Neural cell (in vitro differentiated cells): ENCODE measurements around the gene BTNL2. TPM values are rescaled to one million over a fixed set of nuclear protein-coding genes. Genes with fewer than 3 reads are reported as not detected.

Source experiments
- H2AFZ ChIP-seq: fragments of 200-600, 300-800 bp; sonication (generic), shearing (Covaris generic); 2 replicates; pipeline ENCODE4 v1.6.0; 2014; ENCODE audit warnings: low read depth, mild to moderate bottlenecking, antibody characterized with exemption, low read length, moderate library complexity
- H3F3A ChIP-seq: fragments of 200-600 bp; shearing (Covaris generic); 2 replicates; pipeline ENCODE4 v1.6.1; 2016; ENCODE audit warnings: mild to moderate bottlenecking, moderate library complexity, mixed read lengths, antibody characterized with exemption, low read length; ENCODE audit not compliant: insufficient read depth, poor library complexity, severe bottlenecking
- H3K27ac ChIP-seq: fragments of 200-600, 300-800 bp; sonication (generic), shearing (Covaris generic); 2 replicates; pipeline ENCODE4 v1.5.1; 2014; ENCODE audit warnings: mild to moderate bottlenecking, low read length, moderate library complexity
- H3K27me3 ChIP-seq: fragments of 300-800, 200-600 bp; sonication (generic), shearing (Covaris generic); 2 replicates; pipeline ENCODE4 v1.6.0; 2014; ENCODE audit warnings: mild to moderate bottlenecking, low read depth, low read length, moderate library complexity; ENCODE audit not compliant: insufficient read depth
- H3K36me3 ChIP-seq: fragments of 300-800, 200-600 bp; sonication (generic), shearing (Covaris generic); 2 replicates; pipeline ENCODE4 v1.5.1; 2014; ENCODE audit warnings: mild to moderate bottlenecking, antibody characterized with exemption, low read length, moderate library complexity; ENCODE audit not compliant: insufficient read depth
- H3K4me2 ChIP-seq: fragments of 300-800, 200-600 bp; sonication (generic), shearing (Covaris generic); 2 replicates; pipeline ENCODE4 v1.6.0; 2014; ENCODE audit warnings: mild to moderate bottlenecking, low read length
- H3K4me3 ChIP-seq: fragments of 300-800, 200-600 bp; sonication (generic), shearing (Covaris generic); 2 replicates; pipeline ENCODE4 v1.5.1; 2014; ENCODE audit warnings: mild to moderate bottlenecking, low read length, moderate library complexity
- H3K79me2 ChIP-seq: fragments of 200-600 bp; shearing (Covaris generic); replicated peaks from 2 replicates; pipeline ENCODE4 v1.6.0; 2014; ENCODE audit warnings: mild to moderate bottlenecking, low read length, moderate library complexity; ENCODE audit not compliant: insufficient read depth
- H3K9ac ChIP-seq: fragments of 300-800, 200-600 bp; sonication (generic), shearing (Covaris generic); 2 replicates; pipeline ENCODE4 v1.6.1; 2016; ENCODE audit warnings: mild to moderate bottlenecking, low read length, mixed read lengths
- H3K9me2 ChIP-seq: fragments of 200-600 bp; shearing (Covaris generic); 2 replicates; pipeline ENCODE4 v1.6.1; 2016; ENCODE audit warnings: mild to moderate bottlenecking, low read length, mixed read lengths; ENCODE audit not compliant: insufficient read depth
- H3K9me3 ChIP-seq: fragments of 200-600, 300-800 bp; sonication (generic), shearing (Covaris generic); 2 replicates; pipeline ENCODE4 v1.6.1; 2016; ENCODE audit warnings: mild to moderate bottlenecking, mixed run types, low read length, moderate library complexity, mixed read lengths
- H4K20me1 ChIP-seq: fragments of 200-600 bp; shearing (Covaris generic); 2 replicates; pipeline ENCODE4 v1.6.1; 2016; ENCODE audit warnings: mild to moderate bottlenecking, mixed run types; ENCODE audit not compliant: insufficient read depth
- EP300 ChIP-seq: fragments of 450-650 bp; conservative IDR thresholded peaks from 2 replicates; pipeline ENCODE4 v1.6.1; 2014; ENCODE audit warnings: antibody characterized with exemption, mild to moderate bottlenecking, moderate library complexity; ENCODE audit not compliant: poor library complexity, severe bottlenecking
- EZH2 ChIP-seq: fragments of 200-600, 300-800 bp; shearing (Covaris generic), sonication (generic); IDR thresholded peaks from 2 replicates; pipeline ENCODE4 v1.6.1; 2014; ENCODE audit warnings: antibody characterized with exemption, low read length, borderline replicate concordance, mild to moderate bottlenecking; ENCODE audit not compliant: insufficient read depth, poor library complexity, severe bottlenecking
- MXI1 ChIP-seq: fragments of 450-650 bp; conservative IDR thresholded peaks from 2 replicates; pipeline ENCODE4 v1.6.1; 2014; ENCODE audit warnings: antibody characterized with exemption, mild to moderate bottlenecking; ENCODE audit not compliant: poor library complexity, severe bottlenecking
- POLR2AphosphoS5 ChIP-seq: IDR thresholded peaks from 2 replicates; pipeline ENCODE4 v1.6.1; 2012
- RAD21 ChIP-seq: fragments of 450-650 bp; conservative IDR thresholded peaks from 2 replicates; pipeline ENCODE4 v1.6.1; 2014; ENCODE audit warnings: antibody characterized with exemption, mild to moderate bottlenecking, moderate library complexity
- SMC3 ChIP-seq: fragments of 450-650 bp; conservative IDR thresholded peaks from 2 replicates; pipeline ENCODE4 v1.6.1; 2014; ENCODE audit warnings: antibody characterized with exemption, mild to moderate bottlenecking, moderate library complexity; ENCODE audit not compliant: poor library complexity
- TAF1 ChIP-seq: IDR thresholded peaks from 2 replicates; pipeline ENCODE4 v1.6.1; 2012; ENCODE audit warnings: low read depth
- polyA plus RNA-seq: library from polyadenylated mRNA; depleted of rRNA; stranded (reverse); fragments of >200 nt; gene quantifications from 2 replicates; pipeline ENCODE4 v1.2.3, GENCODE V29; 2014
- TF ChIP-seq, protein P1 (sequence below): IDR thresholded peaks from 2 replicates; pipeline ENCODE4 v1.6.1; 2012; ENCODE audit warnings: borderline replicate concordance
- TF ChIP-seq, protein P2 (sequence below): fragments of 450-650 bp; IDR thresholded peaks from 2 replicates; pipeline ENCODE4 v1.5.1; 2014; ENCODE audit warnings: antibody characterized with exemption, mild to moderate bottlenecking, moderate library complexity; ENCODE audit not compliant: poor library complexity, severe bottlenecking

BTNL2 gene
- polyA plus RNA-seq, 1 donor from 2014 or later = not detected

DNA sequence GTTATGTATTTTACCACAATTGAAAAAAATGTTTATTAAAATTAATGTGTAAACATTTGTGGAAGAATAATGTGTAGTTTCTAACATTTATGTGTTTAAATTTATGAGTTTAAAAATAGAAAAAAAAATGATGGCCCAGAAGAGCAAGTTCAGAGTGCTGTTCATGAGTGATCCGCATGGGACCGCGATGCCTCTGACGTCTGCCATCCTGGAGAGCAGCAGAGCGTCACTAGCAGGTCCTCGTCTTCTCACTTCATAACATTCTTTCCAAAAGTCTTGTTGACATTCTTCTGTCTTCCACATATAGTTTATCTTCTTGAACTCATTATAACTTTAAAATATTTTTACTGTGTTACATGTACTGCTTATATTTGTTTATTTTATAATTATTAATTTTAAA, 15.5 kb downstream of the BTNL2 start:
- Histone ChIP-seq H3K27me3 (no peaks in the 10 kb centered on the region), H3K79me2 (no peaks in the 10 kb centered on the region), H3K4me2 (no peak overlapping the region), H3F3A (no peaks in the 10 kb centered on the region), H3K9me3 (no peaks in the 10 kb centered on the region), H3K27ac (no peak overlapping the region), H3K9ac (no peak overlapping the region), H2AFZ (no peak overlapping the region), H3K4me3 (no peak overlapping the region), H4K20me1 (no peaks in the 10 kb centered on the region), H3K9me2 (no peaks in the 10 kb centered on the region), H3K36me3 (no peaks in the 10 kb centered on the region)
- no peak for TF ChIP-seq SMC3
- no peak for TF ChIP-seq TAF1
- TF ChIP-seq EP300 = no peak
- TF ChIP-seq, protein P1, sequence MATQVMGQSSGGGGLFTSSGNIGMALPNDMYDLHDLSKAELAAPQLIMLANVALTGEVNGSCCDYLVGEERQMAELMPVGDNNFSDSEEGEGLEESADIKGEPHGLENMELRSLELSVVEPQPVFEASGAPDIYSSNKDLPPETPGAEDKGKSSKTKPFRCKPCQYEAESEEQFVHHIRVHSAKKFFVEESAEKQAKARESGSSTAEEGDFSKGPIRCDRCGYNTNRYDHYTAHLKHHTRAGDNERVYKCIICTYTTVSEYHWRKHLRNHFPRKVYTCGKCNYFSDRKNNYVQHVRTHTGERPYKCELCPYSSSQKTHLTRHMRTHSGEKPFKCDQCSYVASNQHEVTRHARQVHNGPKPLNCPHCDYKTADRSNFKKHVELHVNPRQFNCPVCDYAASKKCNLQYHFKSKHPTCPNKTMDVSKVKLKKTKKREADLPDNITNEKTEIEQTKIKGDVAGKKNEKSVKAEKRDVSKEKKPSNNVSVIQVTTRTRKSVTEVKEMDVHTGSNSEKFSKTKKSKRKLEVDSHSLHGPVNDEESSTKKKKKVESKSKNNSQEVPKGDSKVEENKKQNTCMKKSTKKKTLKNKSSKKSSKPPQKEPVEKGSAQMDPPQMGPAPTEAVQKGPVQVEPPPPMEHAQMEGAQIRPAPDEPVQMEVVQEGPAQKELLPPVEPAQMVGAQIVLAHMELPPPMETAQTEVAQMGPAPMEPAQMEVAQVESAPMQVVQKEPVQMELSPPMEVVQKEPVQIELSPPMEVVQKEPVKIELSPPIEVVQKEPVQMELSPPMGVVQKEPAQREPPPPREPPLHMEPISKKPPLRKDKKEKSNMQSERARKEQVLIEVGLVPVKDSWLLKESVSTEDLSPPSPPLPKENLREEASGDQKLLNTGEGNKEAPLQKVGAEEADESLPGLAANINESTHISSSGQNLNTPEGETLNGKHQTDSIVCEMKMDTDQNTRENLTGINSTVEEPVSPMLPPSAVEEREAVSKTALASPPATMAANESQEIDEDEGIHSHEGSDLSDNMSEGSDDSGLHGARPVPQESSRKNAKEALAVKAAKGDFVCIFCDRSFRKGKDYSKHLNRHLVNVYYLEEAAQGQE = no peak
- TF ChIP-seq EZH2 = no peak
- TF ChIP-seq, protein P2, sequence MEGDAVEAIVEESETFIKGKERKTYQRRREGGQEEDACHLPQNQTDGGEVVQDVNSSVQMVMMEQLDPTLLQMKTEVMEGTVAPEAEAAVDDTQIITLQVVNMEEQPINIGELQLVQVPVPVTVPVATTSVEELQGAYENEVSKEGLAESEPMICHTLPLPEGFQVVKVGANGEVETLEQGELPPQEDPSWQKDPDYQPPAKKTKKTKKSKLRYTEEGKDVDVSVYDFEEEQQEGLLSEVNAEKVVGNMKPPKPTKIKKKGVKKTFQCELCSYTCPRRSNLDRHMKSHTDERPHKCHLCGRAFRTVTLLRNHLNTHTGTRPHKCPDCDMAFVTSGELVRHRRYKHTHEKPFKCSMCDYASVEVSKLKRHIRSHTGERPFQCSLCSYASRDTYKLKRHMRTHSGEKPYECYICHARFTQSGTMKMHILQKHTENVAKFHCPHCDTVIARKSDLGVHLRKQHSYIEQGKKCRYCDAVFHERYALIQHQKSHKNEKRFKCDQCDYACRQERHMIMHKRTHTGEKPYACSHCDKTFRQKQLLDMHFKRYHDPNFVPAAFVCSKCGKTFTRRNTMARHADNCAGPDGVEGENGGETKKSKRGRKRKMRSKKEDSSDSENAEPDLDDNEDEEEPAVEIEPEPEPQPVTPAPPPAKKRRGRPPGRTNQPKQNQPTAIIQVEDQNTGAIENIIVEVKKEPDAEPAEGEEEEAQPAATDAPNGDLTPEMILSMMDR = no peak
- TF ChIP-seq POLR2AphosphoS5 = no peak
- no peak for TF ChIP-seq RAD21
- no peak for TF ChIP-seq MXI1

DNA sequence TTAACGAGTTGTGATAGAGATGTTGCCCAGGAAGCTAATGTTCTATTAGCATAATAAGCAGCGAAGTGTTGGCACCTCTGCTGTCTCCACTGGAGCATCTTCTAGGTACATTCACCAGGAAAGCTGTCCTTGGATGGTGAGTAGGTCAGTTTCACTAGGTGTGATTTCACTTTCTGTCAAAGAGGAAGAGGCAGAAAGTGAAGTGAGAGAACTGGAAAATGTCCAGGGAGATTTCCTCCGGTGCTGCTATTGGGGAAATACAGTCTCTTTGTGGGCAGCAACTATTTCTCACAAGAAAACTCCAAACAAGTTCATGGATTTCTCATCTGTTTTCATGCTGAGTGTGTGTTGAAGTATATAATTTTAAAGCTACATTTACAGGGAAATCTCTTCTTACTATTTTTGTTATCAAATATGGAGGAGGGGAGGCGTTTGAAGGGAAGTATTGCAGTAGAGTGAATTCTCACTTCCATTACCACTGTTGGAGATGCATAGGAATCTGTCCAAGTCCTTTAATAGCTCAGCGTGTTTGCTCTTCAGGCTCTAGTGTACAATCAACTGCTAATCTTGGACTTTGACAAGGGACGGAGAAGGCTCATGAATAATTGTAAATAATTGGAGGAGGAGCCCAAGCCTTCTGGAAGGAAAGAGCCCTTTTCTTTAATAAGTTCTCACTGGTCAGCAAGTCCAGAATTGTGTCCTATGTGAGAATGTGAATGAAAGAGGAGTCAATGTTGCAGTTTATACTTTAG, 19.2 kb downstream of the BTNL2 start:
- no peak for TF ChIP-seq TAF1
- TF ChIP-seq, protein P1 = no peak
- Histone ChIP-seq H3K36me3 (no peaks in the 10 kb centered on the region), H3K4me2 (no peak overlapping the region), H3K79me2 (no peaks in the 10 kb centered on the region), H3K27me3 (no peaks in the 10 kb centered on the region), H3K9ac (no peak overlapping the region), H3K9me2 (no peaks in the 10 kb centered on the region), H4K20me1 (no peaks in the 10 kb centered on the region), H3K9me3 (no peaks in the 10 kb centered on the region), H3F3A (no peaks in the 10 kb centered on the region), H3K4me3 (no peak overlapping the region), H2AFZ (no peak overlapping the region), H3K27ac (no peak overlapping the region)
